Measurements from ENCODE around the gene ARVCF.

- TF ChIP-seq CTCF (IDR thresholded peaks at IDR 0.05; ENCODE audit: insufficient read depth, low read length) (no peak), POLR2AphosphoS5 (IDR thresholded peaks at IDR 0.05; ENCODE audit: low read depth) (no peak)
Measured at GRCh38 chr22:19993926-19994325, 22.7 kb downstream of the ARVCF start.

Measured in HL-60 (cell line).